Activated CD8-positive, alpha-beta memory T cell treated with anti-CD3 and anti-CD28 coated beads for 24 hours (primary cell): ENCODE data around the gene PDE4D.
"Not testable (repeated sequence)": the region's sequence is repeated elsewhere in the genome, so short reads cannot be mapped to it uniquely, and the experiment has no call there.

Experiments
- DNase-seq: peaks from one replicate; pipeline ENCODE4 v3.0.0-alpha.2; 2020

The PDE4D gene

DNA sequence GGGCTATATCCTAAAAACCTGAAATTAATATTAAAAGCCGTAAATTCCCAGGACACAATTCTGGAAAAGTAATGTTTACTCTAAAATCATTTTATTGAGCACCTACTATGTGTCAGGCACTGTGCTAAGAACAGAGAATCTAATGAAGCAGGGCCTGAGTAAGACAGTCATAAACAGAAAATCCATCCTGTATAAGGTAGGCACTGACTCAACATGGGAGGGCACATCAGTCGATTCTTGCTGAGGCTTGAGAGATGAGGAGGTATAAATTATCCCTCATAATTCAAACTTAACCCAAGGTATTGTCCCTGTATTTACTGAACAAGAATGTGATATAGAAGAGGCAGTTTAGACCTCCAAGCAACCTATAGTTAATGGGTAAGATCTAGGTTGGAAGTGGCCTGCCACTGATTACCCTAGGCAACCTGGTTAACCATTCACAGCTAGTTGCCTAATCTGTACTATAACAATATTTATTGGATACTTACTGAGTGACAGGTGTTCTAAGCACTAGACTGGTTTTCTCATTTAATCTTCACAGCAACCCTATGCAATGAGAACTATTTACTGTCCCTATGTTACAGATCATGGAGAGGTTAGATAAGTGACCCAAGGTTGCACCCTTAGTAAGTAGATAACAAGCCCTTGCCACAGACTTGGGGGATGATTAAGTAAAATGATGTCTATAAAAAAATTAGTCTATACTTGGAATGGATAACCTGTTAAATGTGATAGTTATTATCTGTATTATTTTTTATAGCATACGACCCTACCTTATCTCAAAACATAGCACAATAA is 317.7 kb downstream of the PDE4D start:
- DNase-seq: no peak

DNA sequence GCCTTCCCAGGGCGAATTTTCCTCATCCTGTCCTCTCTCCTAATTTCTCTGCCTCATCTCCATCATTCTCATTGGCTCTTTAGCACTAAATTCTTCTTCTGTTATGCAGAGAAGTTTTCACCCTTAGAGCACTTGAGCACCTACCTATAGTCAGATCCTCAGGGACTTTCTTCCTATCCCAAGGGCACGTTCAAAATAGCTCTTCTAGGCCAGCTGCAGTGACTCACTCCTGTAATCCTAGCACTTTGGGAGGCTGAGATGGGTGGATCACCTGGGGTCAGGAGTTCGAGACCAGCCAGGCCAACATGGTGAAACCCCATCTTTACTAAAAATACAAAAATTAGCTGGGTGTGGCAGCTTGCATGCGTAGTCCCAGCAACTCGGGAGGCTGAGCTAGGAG is 320.0 kb downstream of the PDE4D start:
- not testable (repeated sequence) for DNase-seq

DNA sequence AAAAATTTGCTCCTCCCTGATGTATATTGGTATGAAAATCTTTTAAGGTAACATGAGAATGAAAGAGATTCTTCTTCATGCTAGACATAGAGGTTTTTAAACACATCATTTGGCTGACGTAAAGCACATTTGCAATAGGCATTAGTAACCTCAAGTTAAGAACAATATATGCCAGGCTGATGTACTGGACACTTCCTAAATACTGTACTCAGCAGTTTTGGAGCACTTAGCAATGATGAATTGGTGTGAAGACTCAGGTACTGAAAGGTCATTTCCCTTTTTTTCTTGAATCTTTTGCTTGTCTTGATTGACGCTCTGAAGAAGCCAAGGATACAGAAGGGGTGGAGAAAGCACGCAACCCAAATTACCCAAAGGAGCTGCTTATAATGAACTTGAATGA is 322.5 kb downstream of the PDE4D start:
- no peak for DNase-seq

DNA sequence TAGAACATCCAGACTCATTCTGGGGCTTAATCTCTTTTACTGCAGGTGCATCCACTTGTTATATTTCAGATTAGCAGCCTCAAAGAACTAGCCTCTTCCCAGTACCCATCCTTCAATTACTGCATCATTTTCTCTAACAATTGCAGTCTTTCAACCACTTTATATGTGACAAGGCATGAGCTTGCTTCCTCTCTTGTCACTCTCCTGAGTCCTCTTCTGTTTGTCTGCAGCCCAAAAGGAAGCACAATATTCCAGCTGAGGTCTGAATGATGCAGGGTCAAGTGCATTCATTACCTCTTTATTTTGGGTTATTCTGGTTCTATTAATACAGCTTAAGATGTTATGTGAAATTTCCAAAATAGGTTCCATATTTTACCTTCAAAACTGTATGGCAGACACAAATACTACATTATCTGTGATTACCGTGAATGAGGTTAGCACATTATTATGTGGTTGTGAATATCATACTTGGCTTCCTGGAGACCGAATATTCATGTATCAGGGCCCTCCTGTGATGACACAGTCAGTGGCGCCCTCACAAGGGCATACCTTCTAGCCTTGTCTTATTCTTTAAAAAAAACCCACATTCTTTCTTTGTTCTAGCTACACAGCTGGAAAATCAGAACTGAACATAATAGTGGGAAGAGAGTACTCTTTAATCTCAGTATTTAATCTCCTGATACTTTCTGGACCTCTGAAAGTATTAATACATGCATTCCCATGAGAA is 323.8 kb downstream of the PDE4D start:
- no peak for DNase-seq

- DNase-seq: no peak
Measured at GRCh38 chr5:59569158-59569557, 324.4 kb downstream of the PDE4D start.

GRCh38 chr5:59568161-59568560 is 325.4 kb downstream of the PDE4D start:
- DNase-seq: no peak

DNA sequence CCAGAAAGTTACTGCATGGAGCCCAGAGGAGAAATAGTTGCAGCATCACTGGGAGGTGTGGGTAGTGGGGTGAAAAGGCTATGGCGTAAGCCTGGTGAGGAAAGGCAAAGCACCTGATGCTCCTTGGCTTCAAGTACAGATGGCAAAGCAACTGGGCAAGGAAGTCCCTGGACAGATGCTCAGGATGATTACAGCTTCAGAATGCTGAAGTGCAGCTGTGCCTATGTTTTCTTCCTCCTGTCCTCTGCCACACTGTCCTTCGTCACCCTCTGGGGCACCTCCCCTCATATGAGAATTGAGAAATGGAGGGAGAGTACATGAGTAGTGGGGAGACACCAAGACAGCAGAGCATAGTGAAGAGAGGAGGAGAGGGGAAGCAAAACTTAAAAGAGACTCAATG is 328.0 kb downstream of the PDE4D start:
- no peak for DNase-seq

GRCh38 chr5:59564895-59565294 is 328.6 kb downstream of the PDE4D start:
- no peak for DNase-seq

GRCh38 chr5:59562756-59563389 is 330.7 kb downstream of the PDE4D start:
- DNase-seq: no peak

DNA sequence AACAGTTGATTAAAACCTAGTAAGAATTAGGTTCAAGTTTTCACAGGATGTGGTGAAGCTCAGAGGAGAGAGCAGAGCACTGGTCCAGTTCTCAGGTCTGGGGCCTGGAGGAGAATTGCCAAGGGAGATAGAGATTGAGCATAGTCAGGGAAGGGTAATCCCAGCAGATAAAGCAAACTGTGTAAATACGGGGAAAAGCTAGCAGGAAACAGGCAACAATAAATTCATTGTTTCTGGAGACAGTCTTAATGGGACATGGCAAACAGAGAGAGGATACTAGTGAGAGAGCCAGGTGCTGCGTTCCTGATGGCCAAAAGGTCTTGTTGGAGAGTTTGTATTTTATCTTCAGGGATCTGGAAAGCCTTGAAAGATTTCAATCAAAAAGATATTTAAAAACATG is 333.0 kb downstream of the PDE4D start:
- DNase-seq: no peak

GRCh38 chr5:59559847-59560246 is 333.7 kb downstream of the PDE4D start:
- no peak for DNase-seq

- no peak for DNase-seq
Measured at GRCh38 chr5:59559323-59559722, 334.2 kb downstream of the PDE4D start.

GRCh38 chr5:59558501-59558900 is 335.0 kb downstream of the PDE4D start:
- no peak for DNase-seq

DNA sequence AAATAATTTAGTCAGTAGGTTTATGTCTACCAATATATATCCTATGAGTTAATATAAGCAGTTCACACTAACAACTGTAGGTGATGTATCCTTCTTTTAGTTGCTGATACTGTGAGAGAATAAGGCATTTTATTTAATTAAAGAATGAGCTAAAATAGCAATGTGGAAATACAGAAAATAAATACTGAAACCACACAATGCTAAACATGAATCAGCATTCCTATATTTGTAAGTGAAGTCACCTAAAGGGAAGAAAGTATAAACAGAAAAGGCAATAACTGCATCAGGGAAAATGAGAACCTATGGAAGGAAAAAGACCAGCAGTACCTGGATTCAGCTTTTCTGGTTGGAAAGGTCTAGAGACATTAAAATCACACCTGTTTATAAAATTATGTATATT is 336.0 kb downstream of the PDE4D start:
- no peak for DNase-seq

- DNase-seq: no peak
Measured at GRCh38 chr5:59555596-59555995, 337.9 kb downstream of the PDE4D start.

DNA sequence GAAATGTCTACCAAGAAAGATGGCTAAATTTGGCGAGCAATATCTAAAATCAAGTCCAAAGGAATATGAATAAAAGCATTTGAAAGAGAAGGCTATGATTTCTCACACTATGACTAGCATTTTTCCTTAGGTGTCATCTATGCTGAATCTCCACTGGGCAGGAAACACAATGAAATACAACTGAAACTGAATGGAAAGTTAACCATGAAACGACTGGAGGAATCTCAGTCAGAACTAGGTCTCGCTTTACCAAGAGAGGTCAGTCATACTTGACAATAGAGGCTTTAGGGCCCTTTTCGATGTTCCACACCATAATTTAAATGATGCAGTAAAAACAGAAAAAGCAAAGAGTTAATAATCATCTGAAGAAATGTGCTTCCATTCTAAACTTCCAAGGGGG is 339.0 kb downstream of the PDE4D start:
- DNase-seq: no peak

DNA sequence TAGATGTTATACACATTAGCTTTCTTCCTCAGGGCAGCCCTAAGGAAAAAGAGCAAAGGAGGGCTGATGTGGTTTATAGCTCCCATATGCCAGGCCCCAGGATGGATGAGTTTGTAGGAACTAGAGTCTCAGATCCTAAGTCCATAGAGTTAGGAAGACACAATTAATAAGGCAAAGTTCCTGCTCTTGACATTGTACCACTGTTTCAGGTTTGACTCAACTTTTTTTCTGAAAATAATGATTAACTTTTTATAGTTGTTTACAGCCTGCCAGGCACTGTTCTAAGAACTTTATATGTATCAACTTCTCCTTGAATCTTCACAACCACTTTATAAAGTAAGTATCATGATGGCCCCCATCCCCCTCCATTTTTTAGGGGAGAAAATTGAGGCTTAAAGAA is 339.5 kb downstream of the PDE4D start:
- DNase-seq: no peak

DNA sequence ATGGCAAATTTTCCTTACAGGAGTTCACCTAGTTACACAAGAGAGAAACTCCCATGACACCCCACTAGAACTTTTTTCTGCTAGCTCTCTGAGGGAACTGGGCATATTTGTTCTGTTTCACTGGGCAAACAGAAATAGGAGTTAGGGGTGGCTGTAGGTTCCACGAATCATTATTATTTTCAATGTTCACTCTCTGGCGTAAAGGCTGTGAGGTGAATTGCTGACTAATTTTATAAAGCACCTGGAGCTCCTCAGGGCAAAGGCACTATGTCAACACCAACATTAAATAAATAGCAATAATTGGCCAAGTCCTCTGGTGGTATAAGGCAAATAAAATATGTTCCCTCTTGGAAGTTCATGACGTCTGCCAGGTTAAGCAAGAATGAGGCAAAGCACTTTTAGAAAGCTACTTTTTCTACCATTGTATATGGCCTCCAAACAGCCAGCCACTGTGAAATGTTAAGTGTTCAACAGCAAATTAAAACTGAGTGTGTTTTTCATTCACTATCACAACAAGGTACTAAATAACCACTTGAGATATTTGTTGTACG is 344.6 kb downstream of the PDE4D start:
- DNase-seq: no peak

- DNase-seq: no peak
Measured at GRCh38 chr5:59547731-59548130, 345.8 kb downstream of the PDE4D start.

- DNase-seq: no peak
Measured at GRCh38 chr5:59544573-59544972, 349.0 kb downstream of the PDE4D start.

DNA sequence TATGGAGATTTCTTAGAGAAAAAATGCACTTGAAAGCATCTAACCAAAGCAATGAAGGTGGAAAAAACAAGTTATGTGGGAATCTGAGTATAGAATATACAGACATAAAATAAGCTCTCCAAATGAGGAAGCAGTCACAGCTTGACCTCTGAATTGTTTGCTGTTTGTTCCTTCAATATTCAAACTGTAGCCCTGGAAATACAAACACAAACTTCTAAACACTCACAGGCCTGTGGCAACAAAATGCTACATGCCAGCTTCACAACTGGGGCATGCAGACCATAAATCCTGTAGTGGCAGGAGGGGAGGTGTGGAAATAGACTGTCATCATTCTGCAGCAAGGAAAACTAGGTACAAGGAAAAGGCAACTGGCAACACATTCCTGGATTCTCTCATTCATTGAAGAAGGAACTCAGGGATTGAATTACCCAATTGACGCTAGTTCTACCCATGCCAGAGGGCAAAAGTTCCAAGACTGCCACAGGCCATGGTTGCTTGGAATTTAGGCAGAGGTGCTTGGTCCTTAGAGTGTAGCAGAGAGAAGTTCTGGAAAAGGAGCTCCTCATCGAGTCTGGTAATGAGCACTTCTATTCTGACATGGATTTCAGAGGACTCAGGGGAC is 349.6 kb downstream of the PDE4D start:
- no peak for DNase-seq

DNA sequence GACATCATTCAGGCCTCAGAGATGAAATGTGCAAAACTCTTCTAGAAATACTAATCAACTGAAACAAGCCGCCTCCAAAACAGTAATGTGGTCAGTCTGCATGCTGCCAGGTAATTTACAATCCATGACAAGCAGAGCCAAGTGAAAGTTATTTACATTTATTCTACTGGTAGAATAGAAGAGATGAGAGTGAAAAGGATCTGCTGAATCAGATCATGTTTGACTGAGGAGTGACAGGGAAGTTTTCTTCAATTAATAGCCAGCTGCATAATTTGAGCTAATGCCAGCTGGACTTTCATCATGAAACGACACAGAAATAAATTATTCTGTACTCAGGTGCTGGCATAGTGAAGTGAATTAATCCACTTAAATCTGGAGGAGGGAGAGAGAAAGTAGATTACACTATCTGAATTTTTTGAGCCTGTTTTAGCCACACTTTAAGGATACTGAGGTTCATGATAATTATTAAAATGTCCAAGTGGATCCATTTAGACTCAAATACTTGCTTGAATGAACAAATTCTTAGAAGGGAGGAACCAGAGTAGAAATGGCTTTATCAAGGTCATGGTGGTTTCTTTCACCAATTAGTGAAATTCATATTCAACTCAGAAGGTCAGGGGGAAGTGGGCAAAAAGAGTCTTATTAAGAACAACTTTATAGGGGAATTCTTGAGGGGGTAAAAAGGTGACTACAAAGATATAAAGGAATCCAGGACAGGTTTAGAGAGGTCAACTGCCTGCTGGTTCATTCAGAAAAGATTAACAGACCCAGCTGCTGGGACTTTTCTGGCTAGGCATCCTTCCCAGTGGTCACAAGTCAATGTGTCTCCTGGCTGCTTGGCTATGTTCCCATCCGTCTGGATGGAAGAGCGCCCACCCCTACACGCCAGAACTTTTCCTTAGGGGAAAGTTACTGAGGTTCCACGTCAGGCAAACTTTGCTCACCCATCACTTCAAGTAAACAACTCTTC is 350.4 kb downstream of the PDE4D start:
- no peak for DNase-seq
